PC-9 (cell line): ENCODE measurements around the gene SMPD3.
"Not testable (repeated sequence)": the region's sequence is repeated elsewhere in the genome, so short reads cannot be mapped to it uniquely, and the experiment has no call there.

Experiments
- CTCF ChIP-seq: fragments of 200-600 bp; sonication (generic); conservative IDR thresholded peaks from 2 replicates; pipeline ENCODE4 v1.6.1; 2017; ENCODE audit warnings: mixed run types, antibody characterized with exemption, mild to moderate bottlenecking, moderate library complexity
- EZH2 ChIP-seq: fragments of 200-600 bp; sonication (generic); IDR thresholded peaks from 2 replicates; pipeline ENCODE4 v1.8.0; 2017; ENCODE audit warnings: antibody characterized with exemption, low read depth

- not testable (repeated sequence) for TF ChIP-seq CTCF, EZH2
Observed at GRCh38 chr16:68494261-68494660, 46.0 kb upstream of the SMPD3 start.
